GM12865 (cell line): Measurements from ENCODE around the gene RPS6KA2.

Experiments
- DNase-seq: peaks from one replicate; pipeline ENCODE4 v3.0.0; 2010; ENCODE audit warnings: low read depth
- H3K4me3 ChIP-seq: 2 replicates; pipeline ENCODE4 v1.5.1; 2011; ENCODE audit warnings: mild to moderate bottlenecking, low read depth, low read length, control low read depth
- TF ChIP-seq, protein P1 (sequence below): IDR thresholded peaks from 2 replicates; pipeline ENCODE4 v1.5.1; 2011; ENCODE audit warnings: low read length, control low read depth, low read depth, inconsistent platforms; ENCODE audit not compliant: insufficient read depth; ENCODE audit errors: missing control alignments

Gene RPS6KA2

DNA sequence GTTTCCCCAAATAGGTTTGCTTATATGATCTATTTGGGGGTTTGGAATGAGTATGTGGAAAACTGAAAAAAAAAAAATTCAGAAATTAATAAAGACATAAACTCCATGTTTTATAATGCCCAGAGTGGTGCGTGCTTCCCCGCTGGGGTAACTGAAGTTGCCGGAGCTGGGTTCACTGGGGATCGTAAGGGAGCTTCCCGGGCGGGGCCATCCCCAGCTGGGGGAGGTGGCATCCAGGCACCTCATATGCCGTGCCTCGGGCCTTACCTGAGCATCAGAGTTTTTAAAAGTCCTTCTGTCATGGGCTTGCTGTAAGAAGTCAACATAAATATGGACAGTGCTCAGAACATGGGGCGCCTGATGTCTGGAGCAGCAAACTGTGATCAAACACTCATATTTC lies 22.7 kb downstream of the RPS6KA2 start:
- no peak overlapping the region for H3K4me3 ChIP-seq
- TF ChIP-seq, protein P1, sequence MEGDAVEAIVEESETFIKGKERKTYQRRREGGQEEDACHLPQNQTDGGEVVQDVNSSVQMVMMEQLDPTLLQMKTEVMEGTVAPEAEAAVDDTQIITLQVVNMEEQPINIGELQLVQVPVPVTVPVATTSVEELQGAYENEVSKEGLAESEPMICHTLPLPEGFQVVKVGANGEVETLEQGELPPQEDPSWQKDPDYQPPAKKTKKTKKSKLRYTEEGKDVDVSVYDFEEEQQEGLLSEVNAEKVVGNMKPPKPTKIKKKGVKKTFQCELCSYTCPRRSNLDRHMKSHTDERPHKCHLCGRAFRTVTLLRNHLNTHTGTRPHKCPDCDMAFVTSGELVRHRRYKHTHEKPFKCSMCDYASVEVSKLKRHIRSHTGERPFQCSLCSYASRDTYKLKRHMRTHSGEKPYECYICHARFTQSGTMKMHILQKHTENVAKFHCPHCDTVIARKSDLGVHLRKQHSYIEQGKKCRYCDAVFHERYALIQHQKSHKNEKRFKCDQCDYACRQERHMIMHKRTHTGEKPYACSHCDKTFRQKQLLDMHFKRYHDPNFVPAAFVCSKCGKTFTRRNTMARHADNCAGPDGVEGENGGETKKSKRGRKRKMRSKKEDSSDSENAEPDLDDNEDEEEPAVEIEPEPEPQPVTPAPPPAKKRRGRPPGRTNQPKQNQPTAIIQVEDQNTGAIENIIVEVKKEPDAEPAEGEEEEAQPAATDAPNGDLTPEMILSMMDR: no peak
- DNase-seq: no peak

DNA sequence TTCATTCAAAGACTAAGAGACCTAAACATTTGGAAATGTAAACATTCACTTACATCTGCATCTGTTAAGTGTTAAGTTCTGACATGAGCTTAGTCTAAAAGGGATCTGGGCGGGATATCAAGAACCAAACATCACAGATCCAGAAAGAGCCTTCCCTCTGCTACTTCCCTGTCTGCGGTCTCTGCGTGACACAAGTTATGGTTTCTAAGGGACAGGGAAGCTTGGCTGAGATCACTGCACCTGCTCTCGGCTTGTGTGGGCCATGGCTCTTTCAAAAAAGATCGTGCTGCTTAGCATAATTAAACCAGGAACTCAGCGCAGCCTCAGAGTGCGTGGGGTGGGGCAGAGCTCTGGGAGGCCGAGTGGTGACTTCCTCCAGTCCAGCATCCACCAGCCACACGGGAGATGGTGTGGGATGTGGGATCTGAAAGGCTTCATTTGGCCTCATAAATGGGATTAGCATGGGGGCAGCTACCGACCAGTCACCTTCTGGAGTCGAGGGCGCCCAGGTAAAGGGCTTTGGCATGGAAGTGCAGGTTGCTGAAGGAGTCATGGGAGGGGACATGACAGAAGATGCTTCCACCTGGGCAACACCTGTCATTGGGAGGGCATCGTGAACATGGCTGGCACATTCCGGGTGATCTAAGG lies 23.9 kb downstream of the RPS6KA2 start:
- TF ChIP-seq, protein P1: no peak
- DNase-seq: no peak
- no peak overlapping the region for H3K4me3 ChIP-seq

DNA sequence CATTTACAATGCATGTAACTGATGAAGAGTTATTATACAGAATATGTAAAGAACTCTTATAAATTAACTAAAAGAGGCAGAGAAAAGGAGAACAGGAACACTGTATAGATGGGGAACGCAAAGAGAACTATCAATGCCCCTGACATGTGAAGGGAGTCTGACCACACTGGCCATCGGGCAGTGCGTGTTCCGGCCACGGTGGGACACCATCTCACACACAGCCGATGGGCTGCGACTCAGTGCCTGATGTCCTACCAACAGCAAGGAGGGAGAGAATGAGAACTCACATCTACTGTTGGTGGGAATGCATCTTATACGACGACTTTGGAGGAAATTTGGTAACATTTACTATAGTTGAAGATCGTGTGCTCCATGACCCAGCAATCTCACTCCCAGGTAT lies 25.1 kb downstream of the RPS6KA2 start:
- DNase-seq: no peak
- TF ChIP-seq, protein P1: no peak
- H3K4me3 ChIP-seq: no peak overlapping the region

DNA sequence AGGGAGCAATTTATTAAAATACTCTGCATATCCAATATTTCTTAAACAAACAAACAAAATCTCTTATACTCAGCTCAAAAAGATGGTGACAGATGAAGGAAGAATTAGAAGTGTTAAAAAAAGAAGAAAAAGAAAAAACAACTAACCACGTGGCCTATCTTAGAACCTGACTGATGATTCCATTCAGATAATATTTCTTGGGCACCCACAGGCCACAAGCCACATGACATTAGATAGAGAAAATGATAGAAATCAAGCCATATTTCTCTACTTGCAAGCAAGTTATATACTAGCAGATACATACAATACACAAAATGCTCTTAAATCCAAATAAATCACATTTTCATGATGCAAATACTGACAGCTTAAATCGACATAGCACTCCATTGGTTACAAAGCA lies 26.1 kb downstream of the RPS6KA2 start:
- TF ChIP-seq, protein P1: no peak
- DNase-seq: no peak
- H3K4me3 ChIP-seq: no peak overlapping the region

DNA sequence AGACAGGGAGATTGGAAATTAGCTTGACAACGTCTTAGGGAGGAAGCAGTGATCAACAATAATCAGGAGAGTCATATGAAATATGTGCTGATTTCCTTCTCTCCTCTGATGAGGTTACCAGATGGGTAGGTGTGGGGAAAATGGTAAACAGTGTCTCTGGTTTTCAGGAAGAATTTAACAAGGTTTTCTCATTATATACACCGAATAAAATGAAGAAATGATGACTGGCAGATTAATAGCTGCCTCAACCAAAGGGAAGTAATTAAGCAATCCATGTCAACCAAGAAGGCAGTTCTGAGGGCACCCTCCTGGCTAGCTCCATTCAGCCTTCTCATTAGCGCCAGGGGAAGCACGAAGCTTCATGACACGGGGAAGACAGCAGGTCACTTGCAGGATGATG lies 27.8 kb downstream of the RPS6KA2 start:
- TF ChIP-seq, protein P1: no peak
- no peak overlapping the region for H3K4me3 ChIP-seq
- DNase-seq: no peak

DNA sequence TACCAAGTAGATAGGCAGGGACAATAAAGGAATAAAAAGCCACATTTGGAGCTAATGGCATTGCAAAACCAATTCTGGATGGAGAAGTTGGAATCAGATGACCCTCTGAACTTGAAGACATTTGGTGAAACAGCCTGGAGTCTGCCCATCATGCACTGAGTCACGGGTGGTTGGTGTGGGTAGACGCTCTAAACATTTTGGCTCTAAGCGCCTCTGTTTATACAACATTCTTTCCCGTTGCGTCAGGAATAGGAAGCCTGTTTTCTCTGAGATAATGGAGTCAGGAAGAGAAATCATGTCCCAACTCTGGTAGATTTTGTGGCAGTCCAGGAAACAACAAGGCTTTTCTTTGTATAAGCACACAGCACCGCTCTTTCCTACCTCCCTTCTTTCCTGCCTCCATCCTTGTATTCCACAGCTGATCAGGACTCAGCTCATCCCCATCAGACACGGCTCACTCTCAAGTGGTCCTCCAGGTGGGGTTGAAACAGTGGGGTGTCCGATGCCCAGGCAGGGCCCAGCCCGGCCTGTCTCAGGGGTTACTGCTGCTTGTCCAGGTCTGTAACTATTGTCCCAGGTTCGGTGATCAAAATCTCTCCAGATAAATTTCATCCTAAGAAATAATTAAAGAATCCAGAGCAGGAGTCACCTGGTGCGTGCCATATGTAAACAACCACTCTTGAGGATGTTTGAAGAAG lies 28.5 kb downstream of the RPS6KA2 start:
- no peak for DNase-seq
- TF ChIP-seq, protein P1: no peak
- H3K4me3 ChIP-seq: no peak overlapping the region

DNA sequence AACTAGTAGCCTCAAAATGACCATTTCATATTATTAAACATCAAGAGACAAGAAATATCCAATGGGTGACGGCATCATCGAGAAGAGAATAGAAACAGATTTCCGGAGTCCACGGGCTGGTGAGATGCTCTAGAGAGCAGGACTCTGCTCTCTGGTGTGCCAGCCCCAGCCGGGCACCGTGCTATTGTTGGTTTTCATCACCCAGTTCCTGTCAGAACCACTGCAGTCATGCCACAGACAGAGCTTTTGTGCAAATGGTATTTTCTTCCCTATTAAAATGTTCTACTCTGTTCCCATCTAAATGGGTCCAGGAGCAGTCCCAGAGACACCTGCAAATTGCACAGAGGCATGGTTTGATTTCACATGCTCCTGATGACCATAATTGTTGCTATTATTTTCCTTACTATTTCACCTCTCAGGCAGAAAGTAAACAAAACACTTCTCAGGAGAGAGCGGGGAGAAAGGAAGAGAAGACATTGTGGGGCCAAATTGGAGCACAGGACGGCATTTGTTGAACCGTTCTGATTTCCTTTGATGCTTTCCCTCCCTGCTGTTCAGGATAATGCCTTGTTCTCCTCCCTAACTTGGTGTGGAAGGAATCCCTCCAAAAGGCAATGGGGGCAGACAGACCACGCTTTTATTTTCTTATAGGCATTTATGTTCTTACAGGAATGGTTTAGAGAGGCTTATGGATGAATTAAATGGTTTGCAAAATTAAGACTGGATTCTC lies 29.2 kb downstream of the RPS6KA2 start:
- no peak overlapping the region for H3K4me3 ChIP-seq
- TF ChIP-seq, protein P1: no peak
- DNase-seq: no peak
